K562 (cell line): Measurements from ENCODE around the gene UBA7. TPM values are rescaled to one million over a fixed set of nuclear protein-coding genes. Genes with fewer than 3 reads are reported as not detected.

ENCODE experiments used
- ASH1L ChIP-seq: fragments of 450-650 bp; IDR thresholded peaks from 2 replicates; pipeline ENCODE4 v1.6.1; 2018; ENCODE audit warnings: borderline replicate concordance, mild to moderate bottlenecking, low read depth; ENCODE audit not compliant: partially characterized antibody
- ATF2 ChIP-seq: sonication (generic); formaldehyde crosslinking; IDR thresholded peaks from 2 replicates; pipeline ENCODE4 v1.8.1; 2022; ENCODE audit warnings: missing genetic modification reagents
- FOXA1 ChIP-seq: fragments of 450-650 bp; IDR thresholded peaks from 2 replicates; pipeline ENCODE4 v1.6.1; 2016; ENCODE audit warnings: mild to moderate bottlenecking, borderline replicate concordance
- MNT ChIP-seq, 2 experiments: fragments of 450-650 bp; conservative IDR thresholded peaks; 2 replicates each; pipeline ENCODE4 v1.6.1; 2017; ENCODE audit warnings: mild to moderate bottlenecking in 2 of 2, moderate library complexity in 2 of 2
- XRCC5 ChIP-seq: fragments of 200-400 bp; formaldehyde crosslinking; IDR thresholded peaks from 2 replicates; pipeline ENCODE4 v1.6.1; 2017; ENCODE audit warnings: low read depth, mild to moderate bottlenecking, low read length
- ZNF24 ChIP-seq: fragments of 450-650 bp; IDR thresholded peaks from 2 replicates; pipeline ENCODE4 v1.6.1; 2016
- polyA plus RNA-seq, 8 experiments: library from polyadenylated mRNA; depleted of rRNA in 4 of 8; stranded (reverse) in 5 of 8; unstranded in 3 of 8; fragments of >200 nt; fragmentation: Nextera tagmentation in 2 of 8; fragmentation: Illumina TruSeq in 1 of 8; extraction: Ambion mirVana in 2 of 8; extraction: Trizol in 1 of 8; gene quantifications; 2 replicates each; pipeline versions ENCODE4 v1.2.1 to v1.2.3, GENCODE V29; 2011 to 2014; ENCODE audit warnings: inconsistent platforms in 1 of 8, missing spikeins in 1 of 8
- total RNA-seq, 7 experiments: library from RNA; depleted of rRNA in 6 of 7; stranded (reverse); fragments of >200 nt in 6 of 7; fragmentation: Illumina TruSeq in 2 of 7; extraction: Trizol in 2 of 7; gene quantifications; 2 replicates each; pipeline versions ENCODE4 v1.2.1 to v1.2.3, GENCODE V29; 2011 to 2021; ENCODE audit warnings: low replicate concordance in 1 of 7
- TF ChIP-seq, protein P1 (sequence below): sonication (generic); formaldehyde crosslinking; IDR thresholded peaks from 2 replicates; pipeline ENCODE4 v1.8.0; 2023; ENCODE audit warnings: missing genetic modification reagents, mild to moderate bottlenecking, borderline replicate concordance
- TF ChIP-seq, protein P2 (sequence below): sonication (generic); formaldehyde crosslinking; IDR thresholded peaks from 2 replicates; pipeline ENCODE4 v1.8.1; 2023; ENCODE audit warnings: missing genetic modification reagents, mild to moderate bottlenecking, borderline replicate concordance
- TF ChIP-seq, protein P3 (sequence below), 2 experiments: IDR thresholded peaks in 1 of 2; conservative IDR thresholded peaks in 1 of 2; 2 replicates each; pipeline ENCODE4 v1.6.1; 2016; ENCODE audit warnings: low read depth in 2 of 2, mild to moderate bottlenecking in 1 of 2, missing compliant biosample characterization in 1 of 2, missing genetic modification characterization in 1 of 2, moderate library complexity in 1 of 2

Gene UBA7
- total and polyA plus RNA-seq, 9 of the 15 experiments (the other 6 are each of a cell fraction or from before 2014, with no cell fraction given) = 0.17 to 3.3 (median 2.0) TPM

DNA sequence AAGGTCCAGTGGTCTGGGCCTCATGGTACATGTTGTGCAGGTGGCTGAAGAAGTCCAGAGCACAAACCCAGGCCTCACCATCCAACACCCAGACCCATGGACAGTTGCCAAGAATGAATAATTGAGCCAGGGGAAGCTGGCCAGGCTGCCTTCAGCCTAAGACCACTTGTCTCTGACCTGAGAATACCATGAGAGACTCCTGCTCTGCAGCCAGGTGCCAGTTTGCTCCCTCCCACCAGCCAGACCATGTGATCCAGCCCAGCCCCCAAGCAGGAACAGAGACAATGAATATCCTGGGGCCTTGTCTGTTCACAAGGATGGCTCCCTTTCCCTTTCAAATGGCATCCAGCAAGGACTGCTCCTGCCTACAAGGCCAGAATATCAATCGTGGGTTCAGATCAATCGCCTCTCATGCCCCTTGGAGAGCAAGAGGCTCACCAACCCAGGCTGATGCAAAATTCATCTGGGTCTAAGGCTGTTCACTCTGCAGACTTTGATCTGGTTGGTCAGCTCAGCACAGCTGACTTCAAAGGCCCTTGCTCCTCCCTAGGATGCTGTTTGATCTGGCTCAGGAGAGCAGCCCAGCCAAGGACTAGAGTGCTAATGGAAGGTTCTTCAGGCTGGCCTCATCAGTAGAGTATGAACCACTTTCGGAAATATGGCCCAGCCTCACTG, 29.2 kb upstream of the UBA7 start (continued):
- TF ChIP-seq, protein P1, sequence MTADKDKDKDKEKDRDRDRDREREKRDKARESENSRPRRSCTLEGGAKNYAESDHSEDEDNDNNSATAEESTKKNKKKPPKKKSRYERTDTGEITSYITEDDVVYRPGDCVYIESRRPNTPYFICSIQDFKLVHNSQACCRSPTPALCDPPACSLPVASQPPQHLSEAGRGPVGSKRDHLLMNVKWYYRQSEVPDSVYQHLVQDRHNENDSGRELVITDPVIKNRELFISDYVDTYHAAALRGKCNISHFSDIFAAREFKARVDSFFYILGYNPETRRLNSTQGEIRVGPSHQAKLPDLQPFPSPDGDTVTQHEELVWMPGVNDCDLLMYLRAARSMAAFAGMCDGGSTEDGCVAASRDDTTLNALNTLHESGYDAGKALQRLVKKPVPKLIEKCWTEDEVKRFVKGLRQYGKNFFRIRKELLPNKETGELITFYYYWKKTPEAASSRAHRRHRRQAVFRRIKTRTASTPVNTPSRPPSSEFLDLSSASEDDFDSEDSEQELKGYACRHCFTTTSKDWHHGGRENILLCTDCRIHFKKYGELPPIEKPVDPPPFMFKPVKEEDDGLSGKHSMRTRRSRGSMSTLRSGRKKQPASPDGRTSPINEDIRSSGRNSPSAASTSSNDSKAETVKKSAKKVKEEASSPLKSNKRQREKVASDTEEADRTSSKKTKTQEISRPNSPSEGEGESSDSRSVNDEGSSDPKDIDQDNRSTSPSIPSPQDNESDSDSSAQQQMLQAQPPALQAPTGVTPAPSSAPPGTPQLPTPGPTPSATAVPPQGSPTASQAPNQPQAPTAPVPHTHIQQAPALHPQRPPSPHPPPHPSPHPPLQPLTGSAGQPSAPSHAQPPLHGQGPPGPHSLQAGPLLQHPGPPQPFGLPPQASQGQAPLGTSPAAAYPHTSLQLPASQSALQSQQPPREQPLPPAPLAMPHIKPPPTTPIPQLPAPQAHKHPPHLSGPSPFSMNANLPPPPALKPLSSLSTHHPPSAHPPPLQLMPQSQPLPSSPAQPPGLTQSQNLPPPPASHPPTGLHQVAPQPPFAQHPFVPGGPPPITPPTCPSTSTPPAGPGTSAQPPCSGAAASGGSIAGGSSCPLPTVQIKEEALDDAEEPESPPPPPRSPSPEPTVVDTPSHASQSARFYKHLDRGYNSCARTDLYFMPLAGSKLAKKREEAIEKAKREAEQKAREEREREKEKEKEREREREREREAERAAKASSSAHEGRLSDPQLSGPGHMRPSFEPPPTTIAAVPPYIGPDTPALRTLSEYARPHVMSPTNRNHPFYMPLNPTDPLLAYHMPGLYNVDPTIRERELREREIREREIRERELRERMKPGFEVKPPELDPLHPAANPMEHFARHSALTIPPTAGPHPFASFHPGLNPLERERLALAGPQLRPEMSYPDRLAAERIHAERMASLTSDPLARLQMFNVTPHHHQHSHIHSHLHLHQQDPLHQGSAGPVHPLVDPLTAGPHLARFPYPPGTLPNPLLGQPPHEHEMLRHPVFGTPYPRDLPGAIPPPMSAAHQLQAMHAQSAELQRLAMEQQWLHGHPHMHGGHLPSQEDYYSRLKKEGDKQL (CRISPR knock-in tag) = no peak
- no peak for TF ChIP-seq XRCC5
- TF ChIP-seq, protein P2, sequence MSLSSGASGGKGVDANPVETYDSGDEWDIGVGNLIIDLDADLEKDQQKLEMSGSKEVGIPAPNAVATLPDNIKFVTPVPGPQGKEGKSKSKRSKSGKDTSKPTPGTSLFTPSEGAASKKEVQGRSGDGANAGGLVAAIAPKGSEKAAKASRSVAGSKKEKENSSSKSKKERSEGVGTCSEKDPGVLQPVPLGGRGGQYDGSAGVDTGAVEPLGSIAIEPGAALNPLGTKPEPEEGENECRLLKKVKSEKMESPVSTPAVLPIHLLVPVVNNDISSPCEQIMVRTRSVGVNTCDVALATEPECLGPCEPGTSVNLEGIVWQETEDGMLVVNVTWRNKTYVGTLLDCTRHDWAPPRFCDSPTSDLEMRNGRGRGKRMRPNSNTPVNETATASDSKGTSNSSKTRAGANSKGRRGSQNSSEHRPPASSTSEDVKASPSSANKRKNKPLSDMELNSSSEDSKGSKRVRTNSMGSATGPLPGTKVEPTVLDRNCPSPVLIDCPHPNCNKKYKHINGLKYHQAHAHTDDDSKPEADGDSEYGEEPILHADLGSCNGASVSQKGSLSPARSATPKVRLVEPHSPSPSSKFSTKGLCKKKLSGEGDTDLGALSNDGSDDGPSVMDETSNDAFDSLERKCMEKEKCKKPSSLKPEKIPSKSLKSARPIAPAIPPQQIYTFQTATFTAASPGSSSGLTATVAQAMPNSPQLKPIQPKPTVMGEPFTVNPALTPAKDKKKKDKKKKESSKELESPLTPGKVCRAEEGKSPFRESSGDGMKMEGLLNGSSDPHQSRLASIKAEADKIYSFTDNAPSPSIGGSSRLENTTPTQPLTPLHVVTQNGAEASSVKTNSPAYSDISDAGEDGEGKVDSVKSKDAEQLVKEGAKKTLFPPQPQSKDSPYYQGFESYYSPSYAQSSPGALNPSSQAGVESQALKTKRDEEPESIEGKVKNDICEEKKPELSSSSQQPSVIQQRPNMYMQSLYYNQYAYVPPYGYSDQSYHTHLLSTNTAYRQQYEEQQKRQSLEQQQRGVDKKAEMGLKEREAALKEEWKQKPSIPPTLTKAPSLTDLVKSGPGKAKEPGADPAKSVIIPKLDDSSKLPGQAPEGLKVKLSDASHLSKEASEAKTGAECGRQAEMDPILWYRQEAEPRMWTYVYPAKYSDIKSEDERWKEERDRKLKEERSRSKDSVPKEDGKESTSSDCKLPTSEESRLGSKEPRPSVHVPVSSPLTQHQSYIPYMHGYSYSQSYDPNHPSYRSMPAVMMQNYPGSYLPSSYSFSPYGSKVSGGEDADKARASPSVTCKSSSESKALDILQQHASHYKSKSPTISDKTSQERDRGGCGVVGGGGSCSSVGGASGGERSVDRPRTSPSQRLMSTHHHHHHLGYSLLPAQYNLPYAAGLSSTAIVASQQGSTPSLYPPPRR = no peak
- no peak for TF ChIP-seq MNT (conservative IDR thresholded peaks at IDR 0.05)
- no peak for TF ChIP-seq ATF2 (CRISPR knock-in tag)
- TF ChIP-seq ASH1L = no peak
- no peak for TF ChIP-seq ZNF24
- no peak for TF ChIP-seq FOXA1
- TF ChIP-seq, protein P3, sequence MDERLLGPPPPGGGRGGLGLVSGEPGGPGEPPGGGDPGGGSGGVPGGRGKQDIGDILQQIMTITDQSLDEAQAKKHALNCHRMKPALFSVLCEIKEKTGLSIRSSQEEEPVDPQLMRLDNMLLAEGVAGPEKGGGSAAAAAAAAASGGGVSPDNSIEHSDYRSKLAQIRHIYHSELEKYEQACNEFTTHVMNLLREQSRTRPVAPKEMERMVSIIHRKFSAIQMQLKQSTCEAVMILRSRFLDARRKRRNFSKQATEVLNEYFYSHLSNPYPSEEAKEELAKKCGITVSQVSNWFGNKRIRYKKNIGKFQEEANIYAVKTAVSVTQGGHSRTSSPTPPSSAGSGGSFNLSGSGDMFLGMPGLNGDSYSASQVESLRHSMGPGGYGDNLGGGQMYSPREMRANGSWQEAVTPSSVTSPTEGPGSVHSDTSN (CRISPR knock-in tag; IDR thresholded peaks at IDR 0.05; ENCODE audit: low read depth) = no peak
- TF ChIP-seq, protein P3 (tag; conservative IDR thresholded peaks at IDR 0.05; ENCODE audit: low read depth) = no peak
